KMS-11 (cell line): ENCODE data around the gene CH25H.
"Not testable (repeated sequence)": the region's sequence is repeated elsewhere in the genome, so short reads cannot be mapped to it uniquely, and the experiment has no call there.

Source experiments
- H2AFZ ChIP-seq: fragments of 200-600 bp; sonication (generic); 2 replicates; pipeline ENCODE4 v1.6.1; 2016; ENCODE audit warnings: antibody characterized with exemption, mixed run types, low read depth
- H3K27ac ChIP-seq: fragments of 200-600 bp; sonication (generic); 2 replicates; pipeline ENCODE4 v1.6.1; 2016; ENCODE audit warnings: mild to moderate bottlenecking, mixed run types
- H3K27me3 ChIP-seq: fragments of 200-600 bp; sonication (generic); 2 replicates; pipeline ENCODE4 v1.6.1; 2017; ENCODE audit warnings: mild to moderate bottlenecking, low read depth, mixed run types, moderate library complexity; ENCODE audit not compliant: insufficient read depth
- H3K36me3 ChIP-seq: fragments of 200-600 bp; sonication (generic); 2 replicates; pipeline ENCODE4 v1.6.1; 2017; ENCODE audit warnings: mild to moderate bottlenecking, mixed run types; ENCODE audit not compliant: insufficient read depth
- H3K4me1 ChIP-seq: fragments of 200-600 bp; sonication (generic); 2 replicates; pipeline ENCODE4 v1.6.1; 2016; ENCODE audit warnings: mild to moderate bottlenecking, low read depth, mixed run types; ENCODE audit not compliant: poor library complexity, severe bottlenecking
- H3K4me2 ChIP-seq: fragments of 200-600 bp; sonication (generic); 2 replicates; pipeline ENCODE4 v1.7.0; 2016; ENCODE audit warnings: mild to moderate bottlenecking, mixed run types
- H3K4me3 ChIP-seq: fragments of 200-600 bp; sonication (generic); IDR thresholded peaks from 2 replicates; pipeline ENCODE4 v1.6.1; 2017; ENCODE audit warnings: low read depth, low read length, mixed read lengths; ENCODE audit not compliant: insufficient read depth
- H3K79me2 ChIP-seq: fragments of 200-600 bp; sonication (generic); 2 replicates; pipeline ENCODE4 v1.6.1; 2016; ENCODE audit warnings: low read depth, mixed run types; ENCODE audit not compliant: insufficient read depth
- H3K9ac ChIP-seq: fragments of 200-600 bp; sonication (generic); 2 replicates; pipeline ENCODE4 v1.6.1; 2016; ENCODE audit warnings: mild to moderate bottlenecking, mixed run types
- H4K20me1 ChIP-seq: fragments of 200-600 bp; sonication (generic); 2 replicates; pipeline ENCODE4 v1.6.1; 2016; ENCODE audit warnings: mild to moderate bottlenecking, mixed run types; ENCODE audit not compliant: insufficient read depth
- TF ChIP-seq, protein P1 (sequence below): fragments of 200-600 bp; sonication (generic); conservative IDR thresholded peaks from 2 replicates; pipeline ENCODE4 v1.6.1; 2017; ENCODE audit warnings: low read depth, mild to moderate bottlenecking, antibody characterized with exemption, low read length, moderate library complexity, mixed read lengths

The CH25H gene

DNA sequence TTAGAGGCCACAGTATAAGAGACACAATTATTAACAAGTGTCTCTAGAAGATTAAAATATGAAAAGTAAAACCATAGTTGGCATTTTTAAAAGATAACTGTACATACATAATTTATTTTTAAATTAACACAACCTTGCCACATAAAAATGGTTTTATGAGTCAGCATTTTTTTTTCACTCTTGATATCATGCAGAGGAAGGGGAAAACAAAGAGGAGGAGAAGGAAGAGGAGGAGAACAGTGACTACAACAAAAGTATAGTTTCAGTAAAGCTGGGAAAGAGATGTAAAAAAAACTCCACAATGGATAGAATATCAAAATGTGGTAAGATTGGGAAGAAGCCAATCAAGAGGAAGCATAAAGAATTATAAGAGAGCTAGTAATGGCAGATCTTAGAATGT is 34.0 kb downstream of the CH25H start:
- Histone ChIP-seq H3K4me3 (no peak overlapping the region), H3K79me2 (no peaks in the 10 kb centered on the region), H3K9ac (no peak overlapping the region), H3K4me2 (no peak overlapping the region), H2AFZ (no peak overlapping the region), H4K20me1 (no peaks in the 10 kb centered on the region), H3K27me3 (no peaks in the 10 kb centered on the region), H3K4me1 (no peaks in the 10 kb centered on the region), H3K27ac (no peak overlapping the region), H3K36me3 (no peaks in the 10 kb centered on the region; the same call in 1 of the 2 replicates)
- TF ChIP-seq, protein P1, sequence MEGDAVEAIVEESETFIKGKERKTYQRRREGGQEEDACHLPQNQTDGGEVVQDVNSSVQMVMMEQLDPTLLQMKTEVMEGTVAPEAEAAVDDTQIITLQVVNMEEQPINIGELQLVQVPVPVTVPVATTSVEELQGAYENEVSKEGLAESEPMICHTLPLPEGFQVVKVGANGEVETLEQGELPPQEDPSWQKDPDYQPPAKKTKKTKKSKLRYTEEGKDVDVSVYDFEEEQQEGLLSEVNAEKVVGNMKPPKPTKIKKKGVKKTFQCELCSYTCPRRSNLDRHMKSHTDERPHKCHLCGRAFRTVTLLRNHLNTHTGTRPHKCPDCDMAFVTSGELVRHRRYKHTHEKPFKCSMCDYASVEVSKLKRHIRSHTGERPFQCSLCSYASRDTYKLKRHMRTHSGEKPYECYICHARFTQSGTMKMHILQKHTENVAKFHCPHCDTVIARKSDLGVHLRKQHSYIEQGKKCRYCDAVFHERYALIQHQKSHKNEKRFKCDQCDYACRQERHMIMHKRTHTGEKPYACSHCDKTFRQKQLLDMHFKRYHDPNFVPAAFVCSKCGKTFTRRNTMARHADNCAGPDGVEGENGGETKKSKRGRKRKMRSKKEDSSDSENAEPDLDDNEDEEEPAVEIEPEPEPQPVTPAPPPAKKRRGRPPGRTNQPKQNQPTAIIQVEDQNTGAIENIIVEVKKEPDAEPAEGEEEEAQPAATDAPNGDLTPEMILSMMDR, result no peak

DNA sequence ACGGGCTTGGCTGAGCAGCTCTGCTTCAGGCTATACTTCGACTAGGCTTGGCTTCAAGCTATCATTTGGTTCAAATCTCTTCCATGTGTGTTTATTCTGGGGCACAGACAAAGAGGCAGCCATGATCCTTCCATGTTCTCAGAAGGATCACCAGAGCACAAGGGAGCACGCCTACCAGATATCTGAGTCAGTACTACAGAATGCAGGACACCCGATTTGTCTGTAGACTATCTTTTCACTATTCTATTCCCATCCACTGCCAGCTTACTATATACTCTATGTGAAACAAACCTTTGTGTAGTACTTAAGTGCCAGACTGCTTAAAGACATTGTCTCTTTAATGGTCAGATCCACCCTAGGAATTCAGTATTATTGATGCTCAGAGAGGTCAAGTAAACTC is 35.1 kb downstream of the CH25H start:
- Histone ChIP-seq H3K4me3 (no peak overlapping the region), H3K79me2 (no peaks in the 10 kb centered on the region), H4K20me1 (no peaks in the 10 kb centered on the region), H3K36me3 (no peaks in the 10 kb centered on the region; the same call in 1 of the 2 replicates), H3K27me3 (no peaks in the 10 kb centered on the region), H2AFZ (no peak overlapping the region), H3K27ac (no peak overlapping the region), H3K9ac (no peak overlapping the region), H3K4me1 (no peaks in the 10 kb centered on the region), H3K4me2 (no peak overlapping the region)
- TF ChIP-seq, protein P1, result no peak

DNA sequence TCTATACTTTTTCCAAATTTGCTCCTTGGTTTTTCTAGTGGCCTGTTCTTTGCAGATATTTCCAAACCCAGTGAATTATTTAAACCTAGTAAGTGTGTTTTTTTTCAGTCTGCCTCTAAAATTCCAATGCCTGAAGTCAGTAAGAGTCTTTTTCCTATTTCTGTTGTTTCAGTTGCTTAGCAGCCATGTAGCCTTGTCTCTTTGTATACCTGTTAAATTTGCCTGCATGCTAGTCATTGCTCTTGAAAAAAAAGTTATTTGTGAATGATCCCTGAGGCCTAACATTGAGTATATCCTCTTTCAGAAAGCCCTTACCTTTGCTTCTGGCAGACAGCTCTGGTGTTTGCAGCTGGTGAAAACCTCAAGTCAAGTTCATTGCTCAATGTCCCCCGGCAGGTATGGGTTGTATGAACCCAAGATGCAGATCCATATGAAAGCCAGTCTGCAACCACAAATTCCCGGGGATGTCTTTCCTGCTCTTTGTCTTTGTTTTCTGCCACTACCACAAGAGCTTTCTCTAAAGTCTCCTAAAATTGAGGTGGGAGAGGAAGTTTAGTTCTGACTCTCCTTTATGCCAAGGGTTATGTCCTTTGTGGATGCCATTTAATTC is 35.7 kb downstream of the CH25H start:
- H3K4me3 ChIP-seq, result no peak overlapping the region
- TF ChIP-seq, protein P1, result no peak
- H3K27me3 ChIP-seq, result no peaks in the 10 kb centered on the region
- H3K9ac ChIP-seq, result no peak overlapping the region
- no peak overlapping the region for H2AFZ ChIP-seq
- no peak overlapping the region for H3K27ac ChIP-seq
- H3K79me2 ChIP-seq, result no peaks in the 10 kb centered on the region
- H3K4me2 ChIP-seq, result no peak overlapping the region
- H4K20me1 ChIP-seq, result no peaks in the 10 kb centered on the region
- no peaks in the 10 kb centered on the region for H3K4me1 ChIP-seq
- no peaks in the 10 kb centered on the region; the same call in 1 of the 2 replicates for H3K36me3 ChIP-seq

DNA sequence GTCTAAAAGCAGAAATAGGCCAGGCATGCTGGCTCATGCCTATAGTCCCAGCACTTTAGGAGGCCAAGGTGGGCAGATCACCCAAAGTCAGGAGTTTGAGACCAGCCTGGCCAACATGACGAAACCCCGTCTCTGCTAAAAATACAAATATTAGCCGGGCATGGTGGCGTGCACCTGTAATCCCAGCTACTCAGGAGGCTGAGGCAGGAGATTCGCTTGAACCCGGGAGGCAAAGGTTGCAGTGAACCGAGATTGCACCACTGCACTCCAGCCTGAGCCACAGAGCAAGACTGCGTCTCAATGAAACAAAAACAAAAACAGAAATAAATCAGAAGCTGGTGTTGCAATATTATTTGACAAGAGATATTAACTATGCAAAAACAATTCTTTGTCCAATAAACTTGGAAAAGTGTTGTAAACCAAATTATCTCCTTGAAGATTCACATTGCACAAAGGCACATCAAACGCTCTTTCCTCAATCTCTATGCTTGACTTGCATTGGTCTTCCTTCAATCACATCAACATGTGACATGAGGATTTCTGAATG is 38.7 kb downstream of the CH25H start:
- not testable (repeated sequence) for H3K4me2 ChIP-seq, H3K36me3 ChIP-seq

DNA sequence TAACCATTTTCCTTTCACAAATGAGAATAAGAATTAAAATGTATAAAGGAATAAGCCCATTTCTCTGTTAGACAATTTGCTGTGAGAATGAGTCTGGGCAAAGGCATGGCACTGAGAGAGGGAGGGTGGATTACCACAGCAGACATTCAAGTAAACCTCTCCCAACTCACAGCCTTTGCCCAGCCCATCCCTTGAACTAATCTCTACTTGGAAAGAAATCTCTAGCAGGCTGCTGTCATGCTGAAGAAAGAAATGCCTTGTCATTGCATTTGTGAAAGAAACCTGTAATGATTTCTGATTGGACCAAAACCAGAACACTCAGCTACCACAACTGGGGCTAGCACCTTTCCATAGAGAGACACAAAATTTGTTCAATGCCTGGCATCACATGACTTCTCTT is 39.2 kb downstream of the CH25H start:
- TF ChIP-seq, protein P1, result no peak
- H3K27ac ChIP-seq, result no peak overlapping the region
- no peak overlapping the region for H3K4me3 ChIP-seq
- H3K4me1 ChIP-seq, result peaks cover 20% of the 10 kb centered on the region
- no peak overlapping the region for H3K4me2 ChIP-seq
- no peaks in the 10 kb centered on the region; the same call in 1 of the 2 replicates for H3K27me3 ChIP-seq
- H2AFZ ChIP-seq, result no peak overlapping the region
- H3K79me2 ChIP-seq, result no peaks in the 10 kb centered on the region
- no peaks in the 10 kb centered on the region for H3K36me3 ChIP-seq
- H3K9ac ChIP-seq, result no peak overlapping the region
- no peaks in the 10 kb centered on the region for H4K20me1 ChIP-seq

More for the DNA sequence above, 38.7 kb downstream of the CH25H start:
- H3K4me3 ChIP-seq, H3K9ac ChIP-seq, H3K27ac ChIP-seq, H3K79me2 ChIP-seq, H4K20me1 ChIP-seq, H2AFZ ChIP-seq, H3K27me3 ChIP-seq: not testable (repeated sequence)
- peaks cover 15% of the 10 kb centered on the region for H3K4me1 ChIP-seq
